ENCODE data around the gene UBB.
A peak's percentile ranks its signal among the peaks of the same experiment; 100 is the strongest.

DNA sequence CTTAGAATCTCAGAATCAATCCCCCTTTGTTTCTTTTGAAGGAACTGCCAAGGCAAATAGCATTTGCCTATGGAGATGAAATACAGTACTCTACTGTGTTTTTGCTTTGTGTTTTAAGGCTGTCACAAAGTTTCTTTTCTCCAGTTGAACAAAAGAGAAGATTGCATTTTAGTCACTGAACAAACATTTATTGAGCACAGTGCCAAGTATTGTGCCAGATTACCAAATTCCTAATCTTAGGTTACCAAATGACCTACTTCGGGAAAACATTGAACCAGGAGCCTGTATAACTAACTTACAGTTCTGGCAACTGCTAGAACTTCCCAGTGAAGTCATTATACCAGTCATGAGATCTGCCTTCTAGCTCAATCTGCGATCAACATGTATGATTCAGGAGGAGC, 3.0 kb upstream of the UBB start:
- TF ChIP-seq CTCF (IDR thresholded peaks at IDR 0.05) (no peak), POLR2AphosphoS5 (IDR thresholded peaks at IDR 0.05; ENCODE audit: insufficient read depth in 1 of 2, low read depth in 1 of 2) (peak in 1 of 2 donors; percentile 87), POLR2A (IDR thresholded peaks at IDR 0.05) (no peak)

Data from vagina (tissue), 2 donors.